GM19463 (cell line): ENCODE data around the gene KCNJ14.

ENCODE experiments used
- ATAC-seq: cut with Tn5 transposase; IDR thresholded peaks from one replicate; pipeline ENCODE4 v1.9.1; 2021; ENCODE audit warnings: mild to moderate bottlenecking, moderate library complexity; ENCODE audit not compliant: unreplicated experiment

The KCNJ14 gene

GRCh38 chr19:48469934-48470680 lies 14.7 kb downstream of the KCNJ14 start:
- ATAC-seq: no peak

GRCh38 chr19:48470856-48471255 lies 15.5 kb downstream of the KCNJ14 start:
- ATAC-seq: no peak

- no peak for ATAC-seq
These were observed 16.5 kb downstream of the KCNJ14 start for GRCh38 chr19:48471836-48472235.

GRCh38 chr19:48473161-48473966 lies 18.0 kb downstream of the KCNJ14 start:
- ATAC-seq: no peak

GRCh38 chr19:48474084-48474592 lies 18.8 kb downstream of the KCNJ14 start:
- ATAC-seq: no peak

- no peak for ATAC-seq
These were observed 20.1 kb downstream of the KCNJ14 start for GRCh38 chr19:48475369-48476068.

GRCh38 chr19:48476176-48476575 lies 20.8 kb downstream of the KCNJ14 start:
- no peak for ATAC-seq

- ATAC-seq: no peak
These were observed 21.8 kb downstream of the KCNJ14 start for GRCh38 chr19:48477067-48477685.

- no peak for ATAC-seq
These were observed 22.4 kb downstream of the KCNJ14 start for GRCh38 chr19:48477698-48478338.

GRCh38 chr19:48478339-48479256 lies 23.2 kb downstream of the KCNJ14 start:
- no peak for ATAC-seq

GRCh38 chr19:48479686-48480085 lies 24.3 kb downstream of the KCNJ14 start:
- ATAC-seq: no peak

GRCh38 chr19:48480183-48480557 lies 24.8 kb downstream of the KCNJ14 start:
- no peak for ATAC-seq

GRCh38 chr19:48480558-48481500 lies 25.5 kb downstream of the KCNJ14 start:
- ATAC-seq: no peak

GRCh38 chr19:48481846-48482639 lies 26.7 kb downstream of the KCNJ14 start:
- ATAC-seq: no peak

GRCh38 chr19:48483301-48483700 lies 27.9 kb downstream of the KCNJ14 start:
- no peak for ATAC-seq

GRCh38 chr19:48484247-48484893 lies 29.0 kb downstream of the KCNJ14 start:
- no peak for ATAC-seq
